Measurements from ENCODE around the gene ST6GALNAC3.

Gene ST6GALNAC3

DNA sequence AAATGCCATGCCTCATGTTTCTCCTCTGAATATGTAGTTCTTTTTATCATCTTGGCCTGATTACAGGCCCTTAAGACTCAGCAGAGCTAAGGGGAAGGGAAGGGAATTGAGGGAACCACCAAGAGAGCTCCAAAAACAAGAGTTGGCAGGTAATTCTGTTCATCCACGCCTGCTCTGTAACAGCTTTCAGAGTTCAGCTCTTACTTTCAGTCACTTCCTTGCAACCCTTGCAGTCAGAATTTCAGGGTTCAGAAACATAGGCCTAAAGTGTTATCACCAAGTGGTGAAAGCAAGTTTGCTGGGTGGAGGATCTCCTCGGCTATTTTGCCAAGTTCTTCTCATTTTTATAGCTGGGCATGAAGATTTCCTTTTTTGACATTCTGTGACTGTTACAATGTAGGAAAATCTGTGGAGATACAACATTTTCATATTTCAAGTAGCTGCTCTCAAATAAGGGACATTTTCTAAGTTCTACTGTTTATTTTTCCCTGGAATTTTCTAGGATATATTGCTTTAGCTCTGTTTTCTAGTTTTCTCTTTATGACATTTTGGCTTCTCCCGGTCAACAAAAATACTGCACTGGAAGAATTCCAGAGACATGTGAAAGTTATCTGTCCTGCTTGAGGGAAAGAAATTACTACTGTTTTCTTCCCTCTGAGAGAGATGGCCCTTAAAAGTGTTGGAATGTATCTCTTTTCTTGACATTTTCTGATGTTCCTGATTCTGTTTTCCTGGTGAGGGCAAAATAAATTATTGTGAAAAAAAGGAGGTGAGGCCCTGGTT is 540.9 kb downstream of the ST6GALNAC3 start:
- no peak for FAIRE-seq

DNA sequence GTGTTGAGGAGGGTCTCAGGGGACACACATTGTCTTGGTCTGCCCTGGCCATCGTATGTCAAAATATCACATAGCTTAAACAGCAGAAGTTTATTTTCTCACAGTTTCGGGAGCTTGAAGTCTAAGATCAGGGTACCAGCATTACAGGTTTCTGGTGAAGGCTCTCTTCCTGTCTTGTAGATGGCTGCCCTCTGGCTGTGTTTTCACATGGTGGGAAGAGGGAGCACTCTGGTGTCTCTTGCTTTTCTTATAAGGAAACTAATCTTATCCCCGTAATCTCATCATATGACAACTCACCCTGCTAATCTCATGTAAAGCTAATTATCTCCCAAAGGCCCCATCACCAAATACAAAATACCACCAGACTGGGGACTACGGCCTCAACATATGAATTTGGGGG is 545.8 kb downstream of the ST6GALNAC3 start:
- TF ChIP-seq POLR2AphosphoS5 (IDR thresholded peaks at IDR 0.05; ENCODE audit: low read depth, low read length) (no peak), POLR2A (IDR thresholded peaks at IDR 0.05; ENCODE audit: low read depth, low read length) (no peak), TAF1 (IDR thresholded peaks at IDR 0.05; ENCODE audit: borderline replicate concordance, low read depth, low read length) (no peak)
- DNase-seq (ENCODE audit: insufficient read length) (no peak), FAIRE-seq (no peak)

More for the DNA sequence above, 540.9 kb downstream of the ST6GALNAC3 start:
- TF ChIP-seq POLR2A (IDR thresholded peaks at IDR 0.05; ENCODE audit: low read depth, low read length) (no peak), POLR2AphosphoS5 (IDR thresholded peaks at IDR 0.05; ENCODE audit: low read depth, low read length) (no peak), TAF1 (IDR thresholded peaks at IDR 0.05; ENCODE audit: borderline replicate concordance, low read depth, low read length) (no peak)
- DNase-seq (ENCODE audit: insufficient read length), result no peak

DNA sequence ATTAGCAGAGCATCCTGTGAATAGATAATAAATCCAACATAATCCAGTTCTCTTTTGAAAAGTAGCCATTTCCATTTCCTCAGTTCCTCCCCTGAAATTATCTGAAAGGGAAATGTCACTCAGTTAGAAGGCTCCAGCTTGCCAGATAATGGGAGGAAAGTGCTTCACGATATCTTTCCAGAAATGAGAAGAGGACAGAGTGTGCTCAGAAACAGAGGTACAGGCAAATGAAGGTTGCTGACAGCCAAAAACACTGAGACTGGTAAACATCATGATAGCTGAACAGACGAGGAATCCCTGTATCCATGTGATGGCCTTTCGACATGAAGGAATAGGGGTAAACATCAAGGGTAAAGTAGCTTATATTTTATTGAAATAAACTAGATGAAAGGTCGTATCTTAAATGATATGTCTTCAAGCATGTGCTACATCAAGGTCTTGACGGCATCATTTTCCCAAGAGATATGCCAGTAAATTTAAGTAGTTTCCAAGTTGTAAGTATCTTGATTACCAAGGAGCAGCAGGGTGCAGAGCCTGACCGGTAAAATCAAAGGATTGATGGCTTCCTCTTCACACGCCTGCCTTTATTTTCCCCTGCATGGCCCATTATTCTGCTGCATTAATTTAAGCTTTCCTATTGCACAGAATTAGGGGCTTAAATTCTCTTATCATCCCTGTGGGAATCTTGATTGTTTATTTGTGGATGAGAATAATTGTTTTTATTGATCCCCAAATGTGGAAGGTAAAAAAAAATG is 548.4 kb downstream of the ST6GALNAC3 start:
- DNase-seq (ENCODE audit: insufficient read length), result no peak
- no peak for TF ChIP-seq POLR2A (IDR thresholded peaks at IDR 0.05; ENCODE audit: low read depth, low read length)
- no peak for TF ChIP-seq TAF1 (IDR thresholded peaks at IDR 0.05; ENCODE audit: borderline replicate concordance, low read depth, low read length)
- no peak for TF ChIP-seq POLR2AphosphoS5 (IDR thresholded peaks at IDR 0.05; ENCODE audit: low read depth, low read length)
- FAIRE-seq, result no peak

DNA sequence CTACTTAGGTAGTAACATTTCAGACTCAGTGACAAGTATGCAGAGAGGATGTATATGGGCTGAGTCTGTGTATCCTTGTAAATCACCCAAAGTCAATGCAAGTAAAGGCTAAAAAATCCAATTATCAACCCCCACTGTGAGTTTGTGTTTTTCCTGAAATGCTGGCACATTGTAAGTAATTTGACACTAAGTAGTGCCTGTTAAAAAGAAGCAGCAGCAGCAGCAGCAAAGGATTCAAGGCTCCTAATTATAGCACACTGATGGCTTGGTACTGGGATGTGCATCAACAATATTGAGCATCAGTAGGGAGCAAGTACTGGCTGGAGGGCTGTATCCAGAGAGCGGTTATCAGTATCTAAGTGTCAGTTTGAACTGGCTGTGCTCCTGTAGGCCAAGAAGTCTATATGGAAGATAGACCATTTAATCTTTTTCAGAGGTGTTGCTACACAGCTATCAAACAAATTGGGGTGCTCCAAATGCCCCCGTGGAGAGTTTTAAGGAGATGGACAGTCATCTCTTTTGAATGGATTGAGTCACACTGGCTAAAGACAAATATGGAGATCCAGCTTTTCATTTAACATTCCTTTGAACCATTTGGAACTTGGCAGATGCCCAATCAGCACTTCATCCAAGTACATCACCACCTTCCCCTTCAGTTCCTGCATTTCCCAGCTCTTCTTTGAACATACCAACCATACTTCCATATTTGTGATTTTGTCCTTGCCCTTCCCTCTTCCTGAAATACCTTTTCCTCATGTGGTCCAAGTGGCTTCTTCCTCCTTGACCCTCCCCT is 551.5 kb downstream of the ST6GALNAC3 start:
- FAIRE-seq (no peak), DNase-seq (ENCODE audit: insufficient read length) (no peak)
- TF ChIP-seq POLR2A (IDR thresholded peaks at IDR 0.05; ENCODE audit: low read depth, low read length) (no peak), TAF1 (IDR thresholded peaks at IDR 0.05; ENCODE audit: borderline replicate concordance, low read depth, low read length) (no peak), POLR2AphosphoS5 (IDR thresholded peaks at IDR 0.05; ENCODE audit: low read depth, low read length) (no peak)

DNA sequence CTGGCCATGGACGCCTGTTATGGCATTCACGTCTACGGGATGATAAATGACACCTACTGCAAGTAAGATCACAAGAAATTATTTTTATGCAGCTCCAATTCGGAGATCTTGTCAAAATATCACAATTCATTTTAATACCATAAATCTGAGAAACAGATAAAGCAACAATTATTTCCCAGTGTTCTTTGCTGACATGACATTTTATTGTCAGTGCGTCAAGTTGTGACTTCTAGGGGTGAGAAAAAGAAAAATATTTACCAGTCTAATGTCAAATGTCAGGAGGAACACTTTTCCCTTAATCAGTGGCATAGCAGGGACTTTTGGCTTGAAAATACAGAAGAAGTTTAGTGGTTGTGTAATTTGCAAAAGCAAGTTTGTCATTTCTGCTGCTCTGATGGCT is 553.0 kb downstream of the ST6GALNAC3 start:
- TF ChIP-seq POLR2A (IDR thresholded peaks at IDR 0.05; ENCODE audit: low read depth, low read length) (no peak), TAF1 (IDR thresholded peaks at IDR 0.05; ENCODE audit: borderline replicate concordance, low read depth, low read length) (no peak), POLR2AphosphoS5 (IDR thresholded peaks at IDR 0.05; ENCODE audit: low read depth, low read length) (no peak)
- FAIRE-seq, result no peak
- DNase-seq (ENCODE audit: insufficient read length), result no peak

DNA sequence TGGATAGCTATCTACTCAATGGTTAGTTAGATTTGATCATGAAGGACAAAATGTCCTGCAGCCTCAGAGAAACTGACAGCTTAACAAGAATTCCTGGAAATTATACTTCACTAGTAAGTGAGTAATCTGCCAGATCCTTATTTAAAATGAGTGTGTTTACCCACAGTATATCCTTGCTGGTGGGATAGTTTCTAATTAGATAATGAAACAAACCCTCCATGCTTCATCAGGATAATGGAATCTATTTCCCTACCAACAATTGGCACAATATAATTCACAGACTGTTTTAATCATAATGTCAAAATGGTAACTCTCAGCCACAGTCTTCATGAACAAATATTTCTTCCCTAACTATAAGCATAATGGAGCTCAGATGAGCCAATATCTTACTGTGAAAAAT is 553.4 kb downstream of the ST6GALNAC3 start:
- TF ChIP-seq POLR2A (IDR thresholded peaks at IDR 0.05; ENCODE audit: low read depth, low read length), result no peak
- TF ChIP-seq POLR2AphosphoS5 (IDR thresholded peaks at IDR 0.05; ENCODE audit: low read depth, low read length), result no peak
- no peak for TF ChIP-seq TAF1 (IDR thresholded peaks at IDR 0.05; ENCODE audit: borderline replicate concordance, low read depth, low read length)
- DNase-seq (ENCODE audit: insufficient read length), result no peak
- FAIRE-seq, result no peak

DNA sequence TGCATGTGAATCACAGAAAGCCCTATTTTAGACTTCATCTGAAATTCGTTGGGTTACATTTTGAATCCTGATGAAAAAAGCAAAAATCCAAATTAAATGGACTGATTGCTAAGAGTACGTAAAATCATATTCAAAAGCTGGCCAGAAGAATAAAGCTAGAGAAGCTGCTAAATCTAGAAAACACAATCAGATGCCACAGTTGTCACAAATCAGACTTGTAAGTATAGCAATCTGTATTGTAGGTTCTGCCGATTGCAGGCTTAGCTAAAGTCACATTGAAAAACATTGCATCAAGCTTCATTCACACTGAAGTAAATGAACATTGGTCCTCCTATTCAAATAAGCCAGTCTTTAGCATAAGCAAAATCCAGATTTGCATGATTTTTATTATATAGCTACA is 557.6 kb downstream of the ST6GALNAC3 start:
- TF ChIP-seq POLR2AphosphoS5 (IDR thresholded peaks at IDR 0.05; ENCODE audit: low read depth, low read length) (no peak), TAF1 (IDR thresholded peaks at IDR 0.05; ENCODE audit: borderline replicate concordance, low read depth, low read length) (no peak), POLR2A (IDR thresholded peaks at IDR 0.05; ENCODE audit: low read depth, low read length) (no peak)
- DNase-seq (ENCODE audit: insufficient read length), result no peak
- no peak for FAIRE-seq

DNA sequence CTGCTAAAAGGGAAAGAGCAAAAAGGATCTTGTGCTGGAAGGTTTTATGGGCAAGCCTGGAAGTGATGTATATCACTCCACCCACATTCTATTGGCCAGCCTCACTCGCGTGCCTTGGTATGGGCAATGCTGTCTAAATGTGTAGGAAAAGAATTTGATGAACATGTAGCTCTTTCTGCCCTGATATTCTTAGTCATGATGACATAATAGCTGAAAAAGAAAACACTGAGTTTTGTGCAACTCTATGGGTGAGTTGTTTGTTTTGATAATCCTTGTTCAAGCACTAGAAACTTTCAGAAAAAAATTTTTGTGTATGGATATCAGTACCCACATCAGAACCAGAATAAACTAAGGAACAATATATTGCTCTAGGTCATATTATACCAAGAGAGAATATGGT is 561.2 kb downstream of the ST6GALNAC3 start:
- TF ChIP-seq TAF1 (IDR thresholded peaks at IDR 0.05; ENCODE audit: borderline replicate concordance, low read depth, low read length) (no peak), POLR2A (IDR thresholded peaks at IDR 0.05; ENCODE audit: low read depth, low read length) (no peak), POLR2AphosphoS5 (IDR thresholded peaks at IDR 0.05; ENCODE audit: low read depth, low read length) (no peak)
- FAIRE-seq (no peak), DNase-seq (ENCODE audit: insufficient read length) (no peak)

DNA sequence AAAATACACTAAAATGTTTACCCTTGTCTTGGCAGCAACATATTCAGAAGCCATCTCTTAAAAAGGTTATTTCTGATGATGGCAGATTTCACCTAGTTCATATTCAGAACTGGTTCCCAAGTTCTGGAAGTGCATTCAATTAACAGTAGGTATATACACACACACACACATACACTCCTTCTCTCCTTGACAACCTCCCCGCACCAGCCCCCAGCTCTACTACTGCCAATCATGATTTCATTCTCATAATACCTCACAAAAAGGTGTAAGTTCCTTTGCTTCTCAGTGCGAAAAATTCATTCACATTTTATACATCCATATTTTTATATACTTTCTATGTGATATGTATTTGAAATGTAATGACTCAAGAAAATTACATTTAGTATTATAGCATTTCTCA is 564.6 kb downstream of the ST6GALNAC3 start:
- DNase-seq (ENCODE audit: insufficient read length) (no peak), FAIRE-seq (no peak)
- no peak for TF ChIP-seq POLR2A (IDR thresholded peaks at IDR 0.05; ENCODE audit: low read depth, low read length)
- no peak for TF ChIP-seq TAF1 (IDR thresholded peaks at IDR 0.05; ENCODE audit: borderline replicate concordance, low read depth, low read length)
- TF ChIP-seq POLR2AphosphoS5 (IDR thresholded peaks at IDR 0.05; ENCODE audit: low read depth, low read length), result no peak

DNA sequence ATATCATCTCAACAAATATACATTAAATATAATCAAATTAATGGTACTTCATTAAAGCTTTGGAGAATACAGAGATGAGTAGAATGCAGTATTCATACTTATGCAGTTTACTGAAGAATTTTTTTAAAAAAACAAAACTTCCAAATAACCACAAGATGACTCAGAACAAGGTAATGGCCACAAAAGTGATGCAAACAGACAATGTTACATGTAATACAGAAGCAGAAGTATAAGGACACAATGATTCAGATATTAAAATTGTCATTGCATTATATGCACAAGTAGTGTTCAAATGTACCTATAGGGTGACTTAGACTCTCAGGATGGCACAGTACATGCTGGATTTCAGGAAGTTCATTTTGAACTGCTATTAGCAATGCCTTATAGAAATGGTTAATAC is 565.5 kb downstream of the ST6GALNAC3 start:
- DNase-seq (ENCODE audit: insufficient read length) (no peak), FAIRE-seq (no peak)
- TF ChIP-seq TAF1 (IDR thresholded peaks at IDR 0.05; ENCODE audit: borderline replicate concordance, low read depth, low read length) (no peak), POLR2A (IDR thresholded peaks at IDR 0.05; ENCODE audit: low read depth, low read length) (no peak), POLR2AphosphoS5 (IDR thresholded peaks at IDR 0.05; ENCODE audit: low read depth, low read length) (no peak)

DNA sequence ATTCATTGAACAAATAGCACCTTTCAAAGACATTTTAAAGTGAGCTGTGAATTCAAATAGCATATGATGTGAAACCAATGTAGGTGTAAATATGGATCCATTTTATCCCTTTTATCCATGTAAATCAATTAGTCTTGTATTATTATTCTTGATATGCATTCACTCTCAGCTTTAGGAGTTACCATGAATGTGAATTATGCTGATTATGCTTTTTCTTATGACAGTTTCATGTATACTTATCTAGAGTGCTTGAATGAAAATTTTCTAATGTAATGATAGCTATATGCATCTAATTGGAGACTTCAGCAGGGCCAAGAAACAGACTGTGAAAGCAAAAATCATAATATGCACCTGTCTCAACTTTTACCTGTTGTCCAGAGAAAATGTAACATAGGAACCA is 566.2 kb downstream of the ST6GALNAC3 start:
- no peak for FAIRE-seq
- TF ChIP-seq TAF1 (IDR thresholded peaks at IDR 0.05; ENCODE audit: borderline replicate concordance, low read depth, low read length) (no peak), POLR2AphosphoS5 (IDR thresholded peaks at IDR 0.05; ENCODE audit: low read depth, low read length) (no peak), POLR2A (IDR thresholded peaks at IDR 0.05; ENCODE audit: low read depth, low read length) (no peak)
- DNase-seq (ENCODE audit: insufficient read length), result no peak
